ENCODE measurements around the gene SLC35E4.
"Not testable (repeated sequence)": the region's sequence is repeated elsewhere in the genome, so short reads cannot be mapped to it uniquely, and the experiment has no call there.

Gene SLC35E4, protein sequence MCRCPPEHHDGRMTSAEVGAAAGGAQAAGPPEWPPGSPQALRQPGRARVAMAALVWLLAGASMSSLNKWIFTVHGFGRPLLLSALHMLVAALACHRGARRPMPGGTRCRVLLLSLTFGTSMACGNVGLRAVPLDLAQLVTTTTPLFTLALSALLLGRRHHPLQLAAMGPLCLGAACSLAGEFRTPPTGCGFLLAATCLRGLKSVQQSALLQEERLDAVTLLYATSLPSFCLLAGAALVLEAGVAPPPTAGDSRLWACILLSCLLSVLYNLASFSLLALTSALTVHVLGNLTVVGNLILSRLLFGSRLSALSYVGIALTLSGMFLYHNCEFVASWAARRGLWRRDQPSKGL

DNA sequence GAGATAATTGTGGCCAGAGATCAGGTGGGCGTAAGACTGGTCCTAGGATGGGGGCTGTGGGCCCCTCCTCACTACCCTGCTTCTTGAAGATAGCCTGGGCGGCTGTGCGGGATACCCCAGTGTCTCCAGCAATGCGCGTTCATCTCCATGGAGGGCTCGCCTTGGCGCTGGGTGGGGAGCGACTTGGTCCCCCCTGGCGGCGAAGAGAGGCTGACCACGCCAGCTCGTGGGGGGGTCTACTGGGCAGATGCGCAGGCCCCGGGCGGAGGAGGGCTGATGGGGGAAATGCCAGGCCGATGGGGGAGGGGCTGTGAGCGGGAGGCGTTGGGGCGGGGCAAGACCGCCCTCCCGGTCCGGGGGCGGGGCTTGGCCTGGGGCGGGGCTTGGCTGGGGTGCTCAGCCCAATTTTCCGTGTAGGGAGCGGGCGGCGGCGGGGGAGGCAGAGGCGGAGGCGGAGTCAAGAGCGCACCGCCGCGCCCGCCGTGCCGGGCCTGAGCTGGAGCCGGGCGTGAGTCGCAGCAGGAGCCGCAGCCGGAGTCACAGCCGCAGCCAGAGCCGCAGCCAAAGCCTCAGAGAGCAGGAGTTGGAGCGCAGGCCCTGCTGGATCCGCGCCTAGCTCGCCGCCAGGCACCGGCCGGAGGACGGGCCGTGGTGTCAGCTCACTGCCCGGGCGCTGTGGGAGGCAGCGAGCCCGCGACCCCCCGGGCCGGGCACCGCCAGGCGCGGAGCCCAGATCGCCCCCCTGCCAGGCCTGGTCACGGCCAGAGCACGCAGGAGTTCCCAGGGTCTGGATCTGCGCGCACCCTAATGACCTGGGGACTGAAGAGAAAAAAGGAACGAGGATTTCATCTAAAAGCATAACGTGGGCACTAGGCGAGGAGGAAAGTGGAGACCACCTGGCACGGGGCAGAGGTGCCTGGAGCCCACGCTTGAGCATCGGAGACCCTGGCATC lies at the start of gene SLC35E4:
Gene SLC35E4 (plus strand): TSS at position 509 of the 953 bp plus-strand sequence. CDS start 670 bp downstream, outside the sequence.
- peak; percentile 82 for DNase-seq

DNA sequence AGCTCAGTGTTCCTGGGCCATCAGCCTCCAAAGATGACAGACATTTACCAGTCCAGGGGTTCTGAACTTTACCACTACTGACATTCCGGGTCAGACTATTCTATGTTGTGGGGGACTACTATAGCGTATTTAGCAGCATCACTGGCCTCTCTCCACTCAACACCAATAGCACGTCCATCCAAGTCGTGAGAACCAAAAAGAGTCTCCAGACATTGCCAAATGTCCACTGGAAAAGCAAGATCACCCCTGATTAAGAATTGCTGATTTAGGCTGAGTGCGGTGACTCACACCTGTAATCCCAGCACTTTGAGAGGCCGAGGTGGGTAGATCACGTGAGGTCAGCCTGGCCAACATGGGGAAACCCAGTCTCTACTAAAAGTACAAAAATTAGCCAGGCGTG lies 49.2 kb upstream of the SLC35E4 start:
- DNase-seq: no peak

DNA sequence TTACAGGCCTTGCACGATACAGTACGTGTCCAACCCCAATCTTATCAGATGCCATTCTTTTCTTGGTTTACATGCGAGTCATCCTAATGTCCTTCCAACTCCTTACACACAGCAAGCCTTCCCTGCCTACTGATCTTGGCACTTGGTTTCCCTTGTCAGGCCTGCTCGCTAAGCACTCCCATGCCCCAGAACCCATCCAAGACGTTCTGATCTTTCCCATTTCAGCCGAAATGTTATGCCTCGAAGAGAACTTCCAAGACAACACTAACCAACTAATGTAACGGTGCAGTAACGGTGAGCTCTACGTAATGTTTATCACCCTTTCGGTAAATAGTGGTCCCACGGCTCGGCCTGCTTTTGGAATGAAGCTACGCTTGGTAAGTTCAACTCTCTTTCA lies 44.4 kb upstream of the SLC35E4 start:
- DNase-seq: no peak

DNA sequence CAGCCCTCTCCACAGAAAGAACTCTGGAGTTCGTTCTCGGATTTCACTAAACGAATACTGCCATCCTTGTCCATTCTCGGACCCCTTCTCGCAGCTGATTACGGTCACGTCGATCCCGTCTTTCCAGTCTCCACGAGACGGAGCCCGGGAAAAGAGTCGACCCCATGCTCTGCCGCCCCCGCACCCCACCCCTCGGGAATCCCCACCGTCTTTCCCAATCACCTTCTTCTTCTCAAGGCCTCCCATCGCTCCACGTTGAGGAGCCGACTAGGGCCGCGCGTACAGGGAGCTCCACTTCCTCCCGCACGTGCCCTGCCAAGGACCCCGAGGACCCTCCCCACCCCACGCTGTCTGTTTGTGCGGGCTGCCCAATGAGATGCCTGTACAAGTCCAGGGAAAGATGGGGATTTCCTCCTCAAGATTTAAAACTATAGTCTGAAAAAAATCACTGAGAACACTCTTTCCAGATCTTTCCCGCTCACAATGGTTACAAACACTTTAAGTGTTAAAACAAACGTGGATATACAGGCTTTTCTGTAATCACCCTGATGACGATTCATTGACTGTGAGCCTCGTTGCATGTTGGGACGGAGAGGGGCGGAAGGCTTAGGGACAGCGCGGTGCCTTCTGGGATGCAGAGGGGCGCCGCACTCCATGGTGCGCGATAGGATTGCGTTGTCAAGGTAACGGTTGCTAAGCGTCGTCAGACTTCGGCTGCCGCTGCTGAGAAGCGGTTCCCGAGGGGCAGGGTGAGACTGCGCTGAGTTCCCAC lies 43.8 kb upstream of the SLC35E4 start, which contains the start of gene PES1:
Gene PES1 (minus strand): TSS at position 323 of the 772 bp plus-strand sequence. CDS start 77 bp downstream, at position 246.
- DNase-seq: peak; percentile 99

DNA sequence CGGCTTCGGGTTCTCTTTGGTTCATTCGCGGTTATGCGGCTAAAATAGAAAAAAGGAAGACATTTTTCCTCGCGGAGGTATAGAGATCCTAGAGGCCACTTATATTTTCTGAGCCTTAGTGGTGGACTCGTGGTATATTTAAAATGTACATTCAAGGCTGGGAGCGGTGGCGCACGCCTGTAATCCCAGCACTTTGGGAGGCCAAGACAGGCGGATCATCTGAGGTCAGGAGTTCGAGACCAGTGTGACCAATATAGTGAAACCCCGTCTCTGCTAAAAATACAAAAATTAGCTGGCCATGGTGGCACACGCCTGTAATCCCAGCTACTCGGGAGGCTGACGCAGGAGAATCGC lies 43.2 kb upstream of the SLC35E4 start:
- not testable (repeated sequence) for DNase-seq

DNA sequence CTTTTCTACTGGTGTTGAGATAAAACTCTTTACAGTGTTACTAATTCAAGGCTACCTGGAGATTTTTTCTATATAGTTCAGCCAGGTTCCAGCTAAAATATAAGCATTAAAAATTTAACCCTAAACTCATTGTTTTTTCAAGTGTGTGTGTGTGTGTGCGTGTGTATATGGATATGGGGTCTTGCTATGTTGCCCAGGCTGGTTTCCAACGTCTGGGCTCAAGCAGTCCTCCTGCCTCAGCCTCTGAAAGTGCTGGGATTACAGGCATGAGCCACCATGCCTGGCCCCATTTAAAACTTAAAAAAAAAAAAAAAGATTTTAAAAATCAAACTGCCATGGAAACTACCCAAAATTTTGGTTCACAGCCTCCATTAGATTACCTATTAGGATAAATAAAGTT lies 39.4 kb upstream of the SLC35E4 start:
- no peak for DNase-seq

DNA sequence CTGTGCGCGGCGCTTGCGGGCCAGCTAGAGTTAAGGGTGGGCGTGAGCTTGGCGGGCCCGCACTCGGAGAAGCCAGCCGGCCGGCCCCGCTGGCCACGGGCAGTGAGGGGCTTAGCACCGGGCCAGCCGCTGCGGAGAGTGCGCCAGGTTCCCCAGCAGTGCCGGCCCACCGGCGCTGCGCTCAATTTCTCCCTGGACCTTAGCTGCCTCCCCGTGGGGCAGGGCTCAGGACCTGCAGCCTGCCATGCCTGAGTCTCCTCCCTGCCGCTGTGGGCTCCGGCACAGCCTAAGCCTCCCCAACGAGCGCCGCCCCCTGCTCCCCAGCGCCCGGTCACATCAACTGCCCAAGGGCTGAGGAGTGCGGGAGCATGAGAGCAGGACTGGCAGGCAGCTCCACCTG lies 38.7 kb upstream of the SLC35E4 start:
- DNase-seq: no peak

DNA sequence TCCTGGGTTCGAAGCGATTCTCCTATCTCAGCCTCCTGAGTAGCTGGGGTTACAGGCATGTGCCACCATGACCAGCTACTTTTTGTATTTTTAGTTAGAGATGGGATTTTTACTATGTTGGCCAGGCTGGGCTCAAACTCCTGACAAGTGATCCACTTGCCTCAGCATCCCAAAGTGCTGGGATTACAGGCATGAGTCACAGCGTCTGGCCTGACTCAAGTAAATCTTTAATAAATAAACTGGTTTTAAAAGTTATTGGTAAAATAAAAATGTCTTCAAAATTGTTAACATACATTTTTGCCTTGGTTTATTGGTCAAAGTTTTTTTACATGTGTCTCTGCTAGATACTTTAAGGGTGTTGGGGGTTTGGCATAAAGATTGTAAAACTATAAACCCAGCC lies 36.6 kb upstream of the SLC35E4 start:
- DNase-seq: no peak

DNA sequence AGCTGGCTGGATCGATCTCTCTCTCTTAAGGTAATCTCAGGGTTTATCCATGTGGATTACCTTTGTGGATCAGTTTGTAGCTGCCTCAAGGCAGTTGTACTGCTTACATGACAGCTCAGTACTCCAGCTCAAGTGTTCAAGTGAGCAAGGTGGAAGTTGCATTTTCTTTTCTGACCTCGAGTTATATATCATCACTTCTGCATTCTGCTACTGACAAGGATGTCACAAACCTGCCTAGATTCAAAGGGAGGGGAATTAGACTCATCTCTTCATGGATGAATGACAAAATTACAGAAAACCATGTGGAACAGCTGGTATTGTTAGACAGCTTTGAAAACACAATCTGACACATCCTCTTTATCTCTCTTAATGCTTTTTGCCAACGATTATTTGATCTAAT lies 34.7 kb upstream of the SLC35E4 start:
- DNase-seq: no peak

DNA sequence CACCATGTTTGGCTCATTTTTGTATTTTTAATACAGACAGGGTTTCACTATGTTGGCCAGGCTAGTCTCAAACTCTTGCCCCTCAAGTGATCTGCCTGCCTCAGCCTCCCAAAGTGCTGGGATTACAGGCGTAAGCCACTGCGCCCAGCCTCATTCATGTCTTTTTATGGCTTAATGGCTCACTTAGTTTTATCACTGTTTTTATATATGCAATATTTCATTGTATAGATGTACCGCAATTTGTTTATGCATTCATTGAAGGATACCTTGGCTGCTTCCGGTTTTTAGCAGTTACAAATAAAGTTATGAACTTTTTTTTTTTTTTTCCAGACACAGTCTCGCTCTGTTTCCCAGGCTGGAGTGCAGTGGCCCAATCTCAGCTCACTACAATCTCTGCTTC lies 34.1 kb upstream of the SLC35E4 start:
- no peak for DNase-seq

DNA sequence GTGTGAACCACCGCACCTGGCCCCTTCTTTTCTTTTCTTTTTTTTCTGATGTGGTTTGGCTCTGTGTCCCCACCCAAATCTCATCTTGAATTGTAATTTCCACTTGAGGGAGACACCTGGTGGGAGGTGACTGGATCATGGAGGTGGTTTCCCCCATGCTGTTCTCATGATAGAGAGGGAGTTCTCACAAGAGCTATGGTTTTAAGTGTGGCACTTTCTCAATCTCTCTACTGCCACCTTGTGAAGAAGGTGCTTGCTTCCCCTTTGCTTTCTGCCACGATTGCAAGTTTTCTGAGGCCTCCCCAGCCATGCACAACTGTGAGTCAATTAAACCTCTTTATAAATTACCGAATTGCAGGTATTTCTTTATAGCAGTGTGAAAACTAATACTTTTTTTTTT lies 33.5 kb upstream of the SLC35E4 start:
- DNase-seq: no peak

DNA sequence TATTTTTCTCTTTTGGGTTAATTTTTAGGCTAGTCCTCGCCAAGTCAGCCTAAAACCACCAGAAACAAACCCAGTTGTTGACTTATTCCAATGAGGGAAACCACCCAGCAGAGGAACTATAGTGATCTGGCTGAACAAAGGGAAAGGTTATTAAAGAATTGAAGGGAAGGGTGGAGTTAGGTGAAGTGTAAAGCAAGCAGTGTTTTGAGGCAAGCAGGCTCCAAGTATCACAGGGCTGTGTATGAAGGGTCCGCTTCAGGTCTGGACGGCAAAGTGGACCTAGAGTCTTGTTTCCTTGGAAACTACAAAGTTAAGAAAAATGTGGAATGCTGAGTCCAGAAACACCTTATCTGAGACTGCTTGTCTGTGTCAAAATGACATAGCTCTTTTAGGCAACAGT lies 31.8 kb upstream of the SLC35E4 start:
- DNase-seq: no peak

DNA sequence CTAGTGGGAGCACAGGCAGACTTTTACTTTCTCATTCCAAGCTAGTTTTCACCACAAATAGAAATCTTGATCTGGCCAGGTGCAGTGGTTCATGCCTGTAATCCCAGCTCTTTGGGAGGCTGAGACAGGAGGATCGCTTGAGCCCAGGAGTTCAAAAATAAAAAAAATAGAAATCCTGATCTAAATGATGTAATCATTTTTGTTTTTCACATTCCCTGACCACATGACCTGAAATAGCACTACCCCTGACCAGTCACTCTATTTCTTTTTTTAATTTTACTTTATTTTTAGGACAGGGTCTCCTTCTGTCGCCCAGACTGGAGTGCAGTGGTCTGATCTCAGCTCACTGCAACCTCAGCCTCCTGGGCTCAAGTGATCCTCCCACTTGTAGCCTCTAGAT lies 30.9 kb upstream of the SLC35E4 start:
- no peak for DNase-seq

DNA sequence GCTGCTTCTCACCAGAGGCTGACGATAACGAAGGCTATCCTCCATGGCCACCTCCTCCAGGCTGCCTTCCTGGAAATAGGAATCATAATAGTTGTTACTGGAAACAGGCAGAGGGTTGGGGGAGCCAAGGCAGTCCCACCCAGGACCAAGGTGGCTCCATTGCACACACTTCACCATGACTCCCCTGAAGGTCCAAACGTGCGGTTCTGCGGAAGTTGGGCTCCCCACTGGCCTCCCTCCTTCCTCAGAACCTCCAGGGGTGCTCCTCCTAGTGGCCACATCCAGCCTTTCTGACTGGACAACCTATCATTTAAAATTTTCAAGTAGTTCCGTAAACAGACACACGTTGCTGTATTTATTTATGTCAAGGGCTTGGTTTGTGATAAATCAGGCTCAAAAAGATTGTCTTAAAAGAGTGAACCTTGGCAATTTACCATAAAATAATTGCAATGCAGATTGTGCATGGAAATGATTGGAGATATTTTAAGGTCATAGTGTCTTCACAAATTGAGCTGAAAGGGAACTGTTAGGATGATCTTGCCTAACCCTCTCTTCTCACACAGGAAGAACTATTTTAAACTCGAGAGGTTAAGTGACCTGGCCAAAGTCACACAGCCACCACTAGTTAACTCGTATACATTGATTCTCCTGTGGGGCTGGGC lies 30.0 kb upstream of the SLC35E4 start:
- peak; percentile 37 for DNase-seq

DNA sequence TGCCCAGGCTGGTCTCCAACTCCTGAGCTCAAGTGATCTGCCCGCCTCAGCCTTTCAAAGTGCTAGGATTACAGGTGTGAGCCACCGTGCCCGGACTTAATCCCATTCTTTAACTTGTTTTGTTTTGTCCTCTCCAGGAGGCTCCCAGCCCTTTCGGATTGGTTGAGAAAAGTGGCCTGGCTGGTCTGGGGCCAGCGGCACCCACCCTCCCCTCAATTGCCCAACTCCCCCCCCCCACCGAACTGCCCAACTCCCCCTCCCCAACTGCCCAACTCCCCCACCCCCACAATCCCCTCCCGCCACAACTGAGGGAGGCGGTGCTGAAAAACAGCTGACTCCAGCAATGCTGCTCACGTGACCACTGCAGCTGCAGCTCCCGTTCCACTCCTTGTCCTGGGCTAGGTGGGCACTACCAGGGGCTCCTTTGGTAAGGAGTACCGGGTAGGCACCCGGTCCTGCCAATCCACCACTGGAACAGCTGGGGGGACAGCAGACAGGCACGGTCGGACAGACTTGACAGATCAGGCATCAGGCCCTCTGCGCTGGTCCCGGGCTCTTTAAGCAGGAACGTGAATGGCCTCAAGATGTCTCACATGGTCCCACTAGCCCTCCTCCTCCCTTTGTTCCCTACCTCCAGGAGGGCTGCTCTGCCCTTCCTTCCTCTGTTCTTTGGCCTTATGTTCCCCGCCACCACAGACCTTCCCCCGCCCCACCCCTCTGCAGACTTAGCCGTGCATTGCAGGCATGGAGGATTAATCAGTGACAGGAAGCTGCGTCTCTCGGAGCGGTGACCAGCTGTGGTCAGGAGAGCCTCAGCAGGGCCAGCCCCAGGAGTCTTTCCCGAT lies 28.9 kb upstream of the SLC35E4 start, which contains the start of gene TCN2:
Gene TCN2 (plus strand): TSS at position 720 of the 845 bp plus-strand sequence. CDS start 158 bp downstream, outside the sequence.
- peak; percentile 46 for DNase-seq

DNA sequence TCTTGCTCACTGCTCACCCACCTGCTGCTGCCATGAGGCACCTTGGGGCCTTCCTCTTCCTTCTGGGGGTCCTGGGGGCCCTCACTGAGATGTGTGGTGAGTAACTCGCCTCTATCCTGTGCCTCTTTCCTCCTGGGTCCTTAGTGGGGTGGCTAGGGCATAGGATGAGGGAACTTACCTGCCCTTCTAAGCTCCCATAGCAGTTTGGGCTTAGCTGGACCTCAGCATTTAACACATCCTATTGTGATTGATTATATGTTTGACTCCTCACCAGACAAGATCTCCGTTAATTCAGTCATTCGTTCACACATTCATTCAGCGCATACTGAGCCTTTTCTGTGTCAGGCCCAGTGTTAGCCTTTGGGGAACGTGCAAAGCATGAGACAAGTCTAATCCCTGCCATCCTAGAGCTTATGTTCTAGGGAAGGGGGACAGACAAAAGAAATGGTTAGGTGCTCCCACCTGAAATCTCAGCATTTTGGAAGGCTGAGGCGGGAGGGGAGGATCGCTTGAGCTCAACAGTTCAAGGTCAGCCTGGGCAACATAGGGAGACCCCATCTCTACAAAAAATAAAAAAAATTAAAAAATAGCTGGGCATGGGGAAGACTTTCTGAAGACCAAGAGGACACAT lies 28.2 kb upstream of the SLC35E4 start:
- DNase-seq: no peak

DNA sequence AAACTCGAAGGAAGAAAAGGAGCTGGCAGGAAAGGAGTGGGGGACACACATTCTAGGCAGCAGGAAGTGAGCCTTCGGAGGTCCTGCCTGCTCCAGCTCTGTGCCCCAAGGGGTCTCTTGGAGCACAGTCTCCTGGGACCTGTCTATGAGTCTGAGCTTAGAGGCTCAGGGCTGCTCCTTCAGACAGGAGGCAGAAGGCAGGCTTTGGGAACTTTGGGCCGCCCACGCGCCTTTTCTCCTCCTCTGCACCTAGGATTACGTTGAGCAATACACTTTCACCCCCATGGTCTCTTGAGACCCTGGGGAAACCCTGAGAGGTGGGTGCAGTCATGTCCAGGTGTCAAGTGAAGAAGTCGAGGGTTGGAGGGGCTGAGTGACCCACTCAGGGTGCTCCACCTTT lies 27.6 kb upstream of the SLC35E4 start:
- no peak for DNase-seq

DNA sequence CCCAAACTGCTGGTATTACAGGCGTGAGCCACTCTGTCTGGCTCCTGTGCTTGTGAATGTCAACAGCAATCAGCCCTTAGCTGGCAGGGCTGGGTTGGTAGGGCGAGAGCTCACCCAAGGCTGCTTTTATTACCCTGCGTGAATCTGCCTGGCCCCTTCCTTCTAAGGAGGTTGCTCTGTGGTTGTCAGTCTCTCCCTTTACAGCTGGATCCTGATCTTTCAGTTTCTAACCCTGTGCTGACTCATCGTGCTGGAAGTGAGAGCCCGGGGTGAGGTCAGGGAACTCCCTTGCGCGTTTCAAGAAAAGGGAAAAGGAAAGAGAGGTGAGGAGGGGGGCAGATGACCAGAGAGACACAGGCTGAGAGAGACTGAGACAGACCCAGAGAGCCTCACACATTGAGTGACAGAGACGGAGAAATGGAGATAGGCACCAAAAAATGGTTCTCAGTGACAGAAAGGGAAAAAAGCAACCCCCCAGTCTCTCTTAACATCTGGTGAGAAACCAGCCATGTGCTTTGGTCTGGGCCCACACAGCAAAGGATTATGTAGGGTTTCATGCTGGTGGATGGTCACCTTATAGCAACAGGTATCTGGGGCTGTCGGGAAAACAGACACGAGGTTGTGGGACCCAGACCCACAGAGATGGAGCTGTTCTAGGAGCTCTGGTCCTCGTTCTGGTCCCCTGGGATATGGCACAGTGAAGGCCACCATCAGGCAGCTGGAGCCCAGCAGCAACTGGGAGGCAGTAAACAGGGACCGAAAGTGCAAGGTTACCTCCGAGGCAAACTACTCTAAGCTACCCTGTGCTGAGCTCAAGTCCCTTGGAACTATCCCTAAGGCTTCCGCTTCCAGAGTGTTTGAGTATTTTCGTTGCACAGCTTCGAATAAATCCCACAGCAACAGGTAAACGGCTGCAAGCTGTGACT lies 26.1 kb upstream of the SLC35E4 start:
- DNase-seq: no peak

DNA sequence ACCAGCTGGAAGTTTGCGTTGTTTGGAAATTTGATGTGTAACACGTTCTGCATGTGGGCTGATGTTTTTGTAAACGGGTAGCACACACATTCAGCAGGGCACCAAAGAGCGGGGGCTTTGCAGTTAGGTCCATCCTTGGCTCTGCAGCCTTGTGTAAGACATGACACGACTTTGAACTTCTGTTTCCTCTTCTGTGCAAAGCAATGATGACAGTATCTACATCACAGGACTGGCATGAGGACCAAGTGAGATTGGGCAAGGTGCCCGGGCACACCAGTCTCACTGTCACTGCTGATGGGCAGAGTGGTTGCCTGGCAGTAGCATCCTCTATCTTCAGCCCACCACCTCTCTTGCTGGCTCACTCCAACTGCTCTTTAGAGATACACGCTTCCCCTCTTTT lies 25.3 kb upstream of the SLC35E4 start:
- DNase-seq: no peak

DNA sequence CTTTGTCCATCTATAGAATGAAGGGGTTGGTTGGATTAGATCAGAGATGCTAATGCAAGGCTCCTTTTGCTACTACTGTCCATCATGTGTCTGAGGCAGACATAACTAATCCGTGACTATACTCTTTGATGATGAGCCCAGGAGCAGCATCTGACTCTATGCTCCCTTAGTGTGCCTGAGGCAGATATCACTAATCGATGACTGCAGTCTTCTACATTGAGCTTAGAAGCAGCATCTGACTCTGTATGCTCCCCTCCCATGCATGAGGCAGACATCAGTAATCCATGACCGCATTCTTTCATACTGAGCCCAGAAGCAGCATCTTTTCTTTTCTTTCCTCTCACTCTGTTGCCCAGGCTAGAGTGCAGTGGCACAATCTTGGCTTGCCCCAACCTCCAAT lies 24.4 kb upstream of the SLC35E4 start:
- no peak for DNase-seq
